GM18511 (cell line): ENCODE measurements around the gene UGGT1.
"Not testable (repeated sequence)": the region's sequence is repeated elsewhere in the genome, so short reads cannot be mapped to it uniquely, and the experiment has no call there.

Source experiments
- ATAC-seq: cut with Tn5 transposase; IDR thresholded peaks from one replicate; pipeline ENCODE4 v1.9.1; 2021; ENCODE audit warnings: mild to moderate bottlenecking, moderate library complexity; ENCODE audit not compliant: unreplicated experiment

Gene UGGT1

DNA sequence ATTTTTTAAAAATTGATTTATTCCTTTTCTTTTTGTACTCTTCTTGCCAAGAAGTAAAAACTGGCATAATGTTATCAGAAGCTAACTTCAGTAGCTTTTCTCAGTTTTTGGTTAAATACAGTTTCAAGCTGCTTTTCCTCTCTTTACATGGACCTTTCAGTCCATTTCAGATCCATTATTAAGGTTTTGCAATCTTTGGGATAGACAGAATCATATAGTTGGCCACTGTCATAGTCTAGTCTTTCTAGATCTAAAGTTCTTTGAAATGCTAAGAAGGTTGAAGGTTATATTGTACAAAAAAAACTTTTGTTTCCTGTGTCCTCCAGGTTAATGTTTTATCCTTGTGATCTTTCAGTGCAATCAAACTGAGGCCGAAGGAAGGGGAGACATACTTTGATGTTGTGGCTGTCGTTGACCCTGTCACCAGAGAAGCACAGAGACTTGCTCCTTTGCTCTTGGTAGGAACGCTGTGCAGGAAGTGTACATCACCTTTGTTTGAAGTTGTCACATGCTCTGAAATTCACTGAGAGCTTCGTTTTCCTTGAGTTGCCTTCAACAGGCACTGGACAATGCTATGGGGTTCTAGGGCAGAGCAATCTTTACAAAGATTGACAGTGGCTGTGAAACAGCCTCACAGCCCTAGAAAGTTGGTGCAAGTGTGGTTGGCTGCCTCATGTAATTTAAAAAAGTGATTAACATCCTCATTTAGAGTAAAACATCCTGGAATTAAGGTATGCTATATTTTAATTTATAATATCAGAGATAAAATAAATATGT, 79.1 kb downstream of the UGGT1 start:
- no peak for ATAC-seq

DNA sequence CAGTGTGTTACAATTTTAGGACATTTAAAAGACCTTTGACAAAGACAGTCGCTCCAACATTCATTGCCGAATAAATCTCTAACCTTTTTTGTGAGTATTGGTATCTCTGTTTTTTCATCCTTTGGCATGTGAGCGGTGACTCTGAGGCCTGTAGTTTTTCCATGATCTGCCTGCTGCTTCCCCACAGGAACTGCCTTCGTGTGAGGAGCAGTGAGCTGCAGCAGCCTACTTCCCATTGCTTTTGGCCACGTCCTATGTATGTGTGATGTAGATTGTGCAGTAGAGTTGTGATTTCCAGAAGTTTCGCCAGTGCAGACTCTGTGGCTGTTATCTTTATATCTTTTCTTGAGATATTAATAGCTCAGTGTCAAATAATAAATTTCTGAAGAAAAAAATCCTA, 79.8 kb downstream of the UGGT1 start:
- no peak for ATAC-seq

DNA sequence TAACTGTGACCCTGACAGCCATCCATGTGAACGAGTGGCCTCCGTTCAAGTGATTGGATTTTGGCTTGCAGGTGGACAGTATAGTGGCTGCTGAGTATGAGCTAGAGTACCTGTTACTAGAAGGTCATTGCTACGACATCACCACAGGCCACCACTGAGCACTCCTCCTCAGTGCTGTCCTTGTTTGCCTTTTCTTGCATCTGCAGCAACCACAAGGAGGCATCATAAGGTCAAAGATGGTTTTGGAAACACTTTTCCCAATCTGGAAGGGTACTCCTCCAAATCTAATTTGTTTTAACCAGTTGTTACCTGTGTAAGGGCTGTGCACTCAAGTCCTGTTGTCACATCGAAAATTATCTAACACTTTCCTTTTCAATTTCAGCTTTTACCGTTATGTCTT, 81.2 kb downstream of the UGGT1 start:
- ATAC-seq, result no peak

DNA sequence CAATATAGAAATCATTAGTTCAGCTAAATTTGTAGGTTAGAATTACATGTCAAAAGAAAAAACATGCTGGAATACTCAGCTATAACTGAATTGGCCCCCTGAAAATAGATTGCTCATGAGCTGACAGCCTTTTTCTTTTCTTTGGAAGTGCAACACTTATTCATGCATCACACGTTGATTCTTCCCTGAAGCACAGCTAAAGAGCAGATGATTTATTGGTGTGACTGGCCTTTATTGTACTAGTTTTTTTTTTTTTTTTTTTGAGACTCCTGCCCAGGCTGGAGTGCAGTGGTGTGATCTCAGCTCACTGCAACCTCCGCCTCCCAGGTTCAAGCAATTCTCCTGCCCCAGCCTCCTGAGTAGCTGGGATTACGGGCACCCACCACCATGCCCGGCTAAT, 83.1 kb downstream of the UGGT1 start:
- ATAC-seq, result not testable (repeated sequence)

DNA sequence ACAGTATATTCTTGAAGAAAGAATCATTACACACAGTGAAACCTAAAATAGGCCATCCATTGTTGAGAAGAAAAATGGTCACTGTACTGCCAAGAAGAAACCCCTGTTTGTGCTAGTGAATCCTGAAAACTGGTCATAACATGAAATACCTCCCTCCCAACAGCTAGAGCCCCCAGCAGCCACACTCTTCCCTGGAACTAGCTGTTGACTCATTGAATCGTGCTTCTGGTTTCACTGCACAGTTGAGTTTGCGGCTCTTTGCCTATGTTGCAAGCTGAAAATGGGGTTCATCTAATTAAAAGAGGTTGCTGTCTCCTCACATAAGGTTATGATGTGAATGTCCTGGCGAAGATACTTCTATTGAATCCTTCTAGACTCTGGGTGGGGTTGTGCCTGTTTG, 86.3 kb downstream of the UGGT1 start:
- no peak for ATAC-seq

DNA sequence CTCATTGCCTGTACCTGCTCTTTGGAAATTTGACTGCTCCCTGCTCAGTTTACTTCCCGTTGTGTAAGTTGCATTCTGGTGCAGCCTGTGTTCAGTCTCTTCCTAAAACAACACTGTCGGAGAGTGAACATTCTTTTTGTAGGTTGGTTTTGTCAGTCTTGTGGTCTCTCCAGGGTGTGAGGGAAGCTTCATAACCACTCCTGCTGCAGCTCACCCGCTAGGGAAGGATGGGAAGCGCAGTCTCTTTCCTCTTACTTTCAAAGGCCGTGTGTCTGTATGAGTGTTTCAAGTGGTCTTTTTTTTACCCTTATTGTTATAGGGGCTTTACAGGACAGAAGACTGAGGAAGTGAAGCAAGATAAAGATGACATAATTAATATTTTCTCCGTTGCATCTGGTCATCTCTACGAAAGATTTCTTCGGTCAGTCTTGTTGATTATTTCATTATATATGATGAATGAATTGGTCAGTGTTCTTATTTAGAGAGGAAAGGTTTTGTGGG, 87.2 kb downstream of the UGGT1 start:
- ATAC-seq, result no peak

DNA sequence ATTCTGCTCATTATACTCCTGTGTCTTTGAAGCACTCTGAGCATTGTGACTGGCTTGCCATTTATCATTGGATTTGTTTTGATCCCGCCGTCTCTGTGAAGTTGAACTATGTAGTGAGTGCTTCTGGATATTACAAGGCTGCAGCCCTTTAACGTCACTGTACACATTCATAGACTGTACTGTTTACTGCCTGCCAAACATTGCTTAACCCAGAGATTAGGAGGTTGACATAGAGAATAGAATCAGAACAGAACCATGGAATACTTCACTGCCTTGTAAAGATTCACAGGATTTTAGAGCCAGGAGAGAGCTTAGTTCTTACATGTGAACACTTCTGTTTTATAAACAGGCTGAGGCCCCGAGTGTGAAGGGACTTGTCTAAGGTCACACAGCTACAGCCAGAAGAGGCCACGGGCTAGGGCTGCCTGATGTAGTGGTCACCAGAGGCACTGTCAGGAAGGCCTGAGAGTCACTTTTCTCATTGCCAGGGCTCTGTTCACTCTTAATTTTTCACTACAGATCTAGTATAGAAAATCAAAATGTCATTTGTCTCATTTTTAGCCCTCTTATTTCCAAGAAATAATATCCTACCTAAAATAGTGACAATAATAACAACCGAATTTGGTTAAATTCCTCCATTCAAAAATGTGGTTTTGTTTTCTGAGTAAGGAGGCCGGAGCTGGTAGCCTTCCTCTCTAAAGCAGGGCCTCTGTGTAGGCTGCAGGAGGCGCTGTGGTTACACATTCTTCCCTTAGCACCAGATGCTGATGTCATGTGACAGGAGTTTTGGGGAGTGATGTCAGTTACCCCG, 87.9 kb downstream of the UGGT1 start:
- ATAC-seq, result no peak

DNA sequence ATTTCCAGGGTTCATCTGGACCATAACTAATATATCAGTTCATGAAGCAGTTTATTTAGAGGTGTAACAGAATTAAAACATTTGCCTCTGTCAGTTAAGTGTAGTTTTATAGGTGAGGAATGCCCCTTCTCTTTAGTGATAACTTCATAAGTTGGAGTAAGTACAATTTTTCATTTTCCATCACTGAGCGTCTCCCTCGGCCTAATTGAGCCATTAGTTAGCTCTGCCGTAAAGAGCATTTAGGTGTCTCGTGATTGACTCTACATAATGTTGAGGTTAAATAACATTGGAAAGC, 88.4 kb downstream of the UGGT1 start:
- ATAC-seq, result no peak

DNA sequence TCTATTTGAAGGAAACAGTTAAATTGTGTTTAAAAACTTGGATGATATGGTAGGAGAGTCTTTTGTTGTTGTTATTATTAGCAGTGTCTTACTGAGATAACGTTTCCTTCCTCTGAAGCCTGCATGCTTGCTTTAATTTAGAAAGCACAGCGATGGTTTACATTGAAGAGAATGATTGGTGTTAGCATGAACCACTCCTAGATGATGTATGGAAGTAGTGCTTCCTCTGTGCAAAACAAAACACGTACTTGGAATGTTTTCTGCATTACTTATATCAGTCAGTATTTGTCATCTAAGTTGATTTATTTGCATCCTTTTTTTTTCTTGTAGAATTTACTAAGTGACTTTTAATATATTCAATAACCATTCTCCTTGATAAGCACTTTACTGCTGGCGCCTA, 89.0 kb downstream of the UGGT1 start:
- no peak for ATAC-seq

DNA sequence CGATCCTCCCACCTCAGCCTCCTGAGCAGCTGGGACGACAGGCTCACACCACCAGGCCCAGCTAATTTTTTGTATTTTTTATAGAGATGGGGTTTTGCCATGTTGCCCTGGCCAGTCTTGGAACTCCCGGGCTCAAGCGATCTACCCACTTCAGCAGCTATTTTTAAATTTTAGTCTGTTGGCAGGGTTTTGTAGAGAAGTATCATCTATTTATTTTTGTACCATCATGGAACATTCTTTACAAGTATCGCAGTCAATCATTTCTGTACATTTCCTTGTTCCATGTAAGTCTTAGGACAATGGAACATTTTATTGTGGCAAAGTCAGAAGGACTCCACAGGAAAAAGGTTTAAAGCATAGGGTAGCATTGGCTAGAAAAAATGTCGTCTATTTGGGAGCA, 94.6 kb downstream of the UGGT1 start:
- no peak for ATAC-seq

DNA sequence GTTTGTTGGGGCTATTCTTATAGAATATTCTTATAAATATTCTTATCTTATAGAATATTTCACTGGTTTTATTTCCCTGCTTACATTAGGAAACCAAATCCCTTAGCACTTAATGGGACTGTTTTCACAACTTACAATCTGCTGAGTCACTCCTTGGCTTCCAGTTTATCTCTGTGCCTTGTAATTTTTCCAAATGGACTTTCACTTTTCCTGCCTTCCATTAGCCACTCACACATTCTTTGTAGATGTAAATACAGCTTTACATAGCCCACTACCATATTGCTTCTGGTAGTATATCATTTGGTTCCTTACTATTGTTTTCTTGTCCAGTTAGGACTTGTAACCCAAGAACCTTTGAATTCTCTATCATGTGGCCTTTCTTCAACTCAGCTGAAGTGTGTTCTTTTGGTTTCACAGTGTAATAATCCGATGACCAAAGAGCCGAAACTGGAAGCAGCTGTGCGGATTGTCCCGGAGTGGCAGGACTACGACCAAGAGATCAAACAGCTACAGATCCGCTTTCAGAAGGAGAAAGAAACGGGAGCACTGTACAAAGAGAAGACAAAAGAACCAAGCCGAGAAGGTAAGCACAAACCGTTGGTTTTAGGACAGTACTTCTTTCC, 96.1 kb downstream of the UGGT1 start:
- no peak for ATAC-seq

DNA sequence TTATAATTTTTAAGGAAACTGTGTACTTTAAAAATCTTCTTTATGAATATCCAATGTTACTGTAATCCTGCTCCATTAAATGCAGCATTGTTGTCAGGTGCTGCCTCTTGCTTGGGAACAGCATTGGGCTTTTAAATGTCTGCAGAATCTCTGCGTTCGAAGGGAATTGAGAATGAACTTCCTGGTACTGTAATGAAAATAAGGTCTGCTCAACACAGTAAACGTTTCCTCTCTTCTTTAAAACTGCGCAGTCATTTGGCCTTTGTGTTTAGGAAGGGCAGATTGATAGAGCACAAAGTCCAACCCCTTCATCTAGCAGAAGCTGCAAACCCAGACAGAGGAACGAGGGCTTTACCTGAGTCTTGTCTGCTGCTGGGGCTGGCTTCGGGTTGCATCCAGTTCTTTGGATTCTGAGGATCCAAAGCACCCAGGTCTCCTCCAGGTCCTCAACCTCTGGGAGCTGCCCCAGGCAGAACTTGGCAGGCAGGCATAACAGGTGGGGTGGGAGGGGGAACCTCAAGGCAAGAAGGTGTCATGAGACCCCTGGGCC, 104.5 kb downstream of the UGGT1 start:
- ATAC-seq, result no peak

DNA sequence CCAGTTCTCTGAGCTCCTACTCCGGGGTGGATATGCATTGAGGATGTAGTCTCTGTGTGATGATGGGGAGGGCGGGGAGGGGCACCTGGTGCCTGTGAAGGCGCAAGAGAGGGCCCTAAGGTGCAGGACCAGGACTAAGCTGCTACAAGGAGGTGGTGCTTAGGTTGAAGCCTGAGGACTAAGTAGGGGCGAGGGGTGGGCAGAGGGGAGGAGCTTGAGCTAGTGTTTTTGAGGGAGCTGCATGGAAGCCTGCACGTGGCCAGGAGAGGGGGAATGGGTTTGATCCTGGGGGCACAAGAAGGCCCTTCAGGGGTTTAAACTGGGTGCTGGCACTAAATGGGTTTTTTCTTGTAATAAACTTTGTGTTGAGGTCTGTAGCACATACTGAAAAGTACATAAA, 105.0 kb downstream of the UGGT1 start:
- ATAC-seq, result peak; percentile 18

DNA sequence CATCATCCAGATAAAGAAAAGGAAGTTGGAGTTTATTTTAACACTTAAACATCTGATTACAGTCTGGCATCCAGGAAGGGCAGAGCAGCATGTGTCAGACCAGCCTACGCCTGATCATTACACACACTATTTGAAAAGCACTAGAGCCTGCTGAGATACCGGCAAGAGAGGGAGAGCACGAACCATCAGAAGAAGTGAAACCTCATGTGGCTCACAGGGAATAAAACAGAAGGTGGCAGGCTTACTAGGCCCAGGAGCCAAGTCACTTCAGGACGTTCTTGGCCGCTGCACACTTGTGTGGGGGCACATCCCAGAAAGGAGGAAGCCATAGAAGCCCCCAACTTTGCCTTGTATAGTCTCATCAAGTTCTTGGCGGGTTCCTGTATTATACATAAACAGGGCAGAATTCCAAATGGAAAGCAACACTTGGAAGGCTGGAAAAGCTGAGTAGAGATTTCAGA, 105.5 kb downstream of the UGGT1 start:
- ATAC-seq, result peak; percentile 76

DNA sequence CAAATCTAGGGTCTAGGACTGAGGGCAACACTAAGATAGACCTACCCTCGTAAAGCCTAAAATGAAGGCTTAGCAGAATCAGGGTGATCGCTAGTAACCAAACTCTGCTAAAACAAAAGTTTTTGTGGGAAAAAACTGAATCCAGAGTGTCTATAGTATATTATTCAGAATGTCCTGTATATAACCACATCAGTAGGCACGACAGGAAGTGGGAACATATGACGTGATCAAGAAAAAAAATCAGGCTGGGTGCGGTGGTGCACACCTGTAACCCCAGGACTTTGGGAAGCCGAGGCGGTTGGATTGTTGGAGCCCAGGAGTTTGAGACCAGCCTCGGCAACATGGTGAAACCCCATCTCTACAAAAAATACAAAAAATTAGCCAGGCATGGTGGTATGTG, 106.1 kb downstream of the UGGT1 start:
- ATAC-seq, result no peak

DNA sequence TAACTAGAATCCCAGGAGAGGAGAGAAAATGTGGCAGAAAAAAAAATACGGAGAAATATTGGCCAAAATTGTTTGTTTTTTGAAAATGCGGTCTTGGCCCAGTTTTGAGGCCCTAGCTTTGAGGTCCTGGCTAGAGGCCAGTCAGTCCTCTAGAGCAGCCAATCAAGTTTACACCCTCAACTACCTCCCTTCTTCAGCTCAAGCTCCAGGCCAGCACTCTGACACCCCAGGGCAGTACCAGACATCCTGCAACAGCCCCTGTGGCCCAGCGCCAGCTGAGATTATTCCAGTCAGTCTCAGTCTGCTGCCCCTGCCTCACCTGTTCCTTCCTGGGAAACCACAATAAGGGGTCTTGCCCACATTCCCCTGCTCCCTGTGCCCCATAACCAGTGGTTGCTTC, 107.7 kb downstream of the UGGT1 start:
- no peak for ATAC-seq

DNA sequence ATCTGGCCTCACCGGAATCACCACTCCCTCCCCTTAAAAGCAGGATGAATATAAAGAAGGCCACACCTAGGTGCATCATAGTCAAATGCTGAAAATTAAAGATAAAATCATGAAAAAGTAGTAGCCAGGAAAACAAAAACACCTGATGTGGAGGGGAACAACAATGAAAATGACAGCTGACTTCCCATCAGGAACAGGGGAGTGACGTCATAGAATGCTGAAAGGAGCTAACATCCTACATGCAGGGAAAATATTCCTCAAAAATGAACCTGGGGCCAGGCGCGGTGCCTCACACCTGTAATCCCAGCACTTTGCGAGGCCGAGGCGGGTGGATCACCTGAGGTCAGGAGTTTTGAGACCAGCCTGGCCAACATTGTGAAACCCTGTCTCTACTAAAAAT, 108.1 kb downstream of the UGGT1 start:
- no peak for ATAC-seq

DNA sequence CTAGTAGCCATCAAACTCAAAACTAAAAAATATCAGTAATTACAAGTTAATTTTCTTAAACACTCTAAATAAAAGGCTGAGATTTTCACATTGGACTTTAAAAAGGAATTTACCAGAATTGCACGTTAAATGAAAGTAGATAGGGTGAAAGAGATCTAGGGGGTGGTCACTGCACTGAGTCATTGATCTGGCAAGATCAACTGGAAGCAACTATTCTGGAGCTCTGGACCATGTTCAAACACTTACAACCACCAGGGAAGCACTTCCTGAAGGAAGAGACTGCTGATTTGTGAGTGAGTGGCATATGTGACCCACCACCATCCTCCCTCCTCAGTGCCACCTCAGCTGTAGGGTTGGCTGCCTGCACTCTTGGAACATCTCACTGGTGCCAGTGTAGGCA, 111.8 kb downstream of the UGGT1 start:
- no peak for ATAC-seq

DNA sequence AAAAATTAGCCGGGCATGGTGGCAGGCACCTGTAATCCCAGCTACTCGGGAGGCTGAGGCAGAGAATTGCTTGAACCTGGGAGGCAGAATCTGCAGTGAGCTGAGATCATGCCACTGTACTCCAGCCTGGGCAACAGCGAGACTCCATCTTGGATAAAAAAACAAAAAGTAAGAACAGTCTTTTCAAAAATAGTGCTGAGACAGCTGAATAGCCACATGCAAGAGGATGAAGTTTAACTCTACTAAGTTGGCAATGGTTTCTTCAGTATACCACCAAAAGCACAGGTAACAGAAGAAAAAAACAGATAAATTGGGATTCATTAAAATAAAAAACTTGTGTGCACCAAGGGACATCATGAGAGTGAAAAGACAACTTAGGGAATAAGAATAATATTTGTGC, 115.2 kb downstream of the UGGT1 start:
- no peak for ATAC-seq

DNA sequence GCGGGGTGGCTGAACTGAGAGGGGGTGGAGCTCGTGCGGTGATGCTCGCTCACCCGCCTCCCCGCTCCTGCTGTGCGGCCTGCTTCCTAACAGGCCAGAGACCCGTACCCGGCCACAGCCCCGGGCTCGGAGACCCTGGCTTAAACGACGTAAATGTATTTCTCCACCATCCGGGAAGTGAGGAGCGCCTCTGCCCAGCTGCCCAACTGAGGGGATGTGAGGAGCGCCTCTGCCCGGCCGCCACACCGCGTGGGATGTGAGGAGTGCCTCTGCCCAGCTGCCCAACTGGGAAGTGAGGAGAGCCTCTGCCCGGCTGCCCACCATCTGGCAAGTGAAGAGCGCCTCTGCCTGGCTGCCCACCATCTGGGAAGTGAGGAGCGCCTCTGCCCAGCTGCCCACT, 117.0 kb downstream of the UGGT1 start:
- ATAC-seq, result no peak

DNA sequence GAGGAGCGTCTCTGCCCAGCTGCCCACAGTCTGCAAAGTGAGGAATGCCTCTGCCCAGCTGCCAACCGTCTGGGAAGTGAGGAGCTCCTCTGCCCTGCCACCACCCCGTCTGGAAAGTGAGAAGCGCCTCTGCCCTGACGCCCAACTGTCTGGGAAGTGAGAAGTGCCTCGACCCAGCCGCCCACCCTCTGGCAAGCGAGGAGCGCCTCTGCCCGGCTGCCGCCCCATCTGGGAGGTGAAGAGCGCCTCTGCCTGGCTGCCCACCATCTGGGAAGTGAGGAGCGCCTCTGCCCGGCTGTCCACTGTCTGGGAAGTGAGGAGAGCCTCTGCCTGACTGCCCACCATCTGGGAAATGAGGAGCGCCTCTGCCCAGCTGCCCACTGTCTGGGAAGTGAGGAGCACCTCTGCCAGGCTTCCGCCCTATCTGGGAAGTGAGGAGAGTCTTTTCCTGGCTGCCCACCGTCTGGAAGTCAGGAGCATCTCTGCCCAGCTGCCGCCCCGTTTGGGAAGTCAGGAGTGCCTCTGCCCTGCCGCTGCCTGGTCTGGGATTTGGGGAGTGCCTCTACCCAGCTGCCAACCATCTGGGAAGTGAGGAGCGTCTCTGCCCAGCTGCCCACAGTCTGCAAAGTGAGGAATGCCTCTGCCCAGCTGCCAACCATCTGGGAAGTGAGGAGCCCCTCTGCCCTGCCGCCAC, 117.8 kb downstream of the UGGT1 start:
- ATAC-seq, result not testable (repeated sequence)
